ENCODE data around the gene HARBI1.

GRCh38 chr11:46625406-46625805, 8.4 kb upstream of the HARBI1 start:
- no peak for TF ChIP-seq POLR2A (IDR thresholded peaks at IDR 0.05)
- no peak for TF ChIP-seq CTCF (IDR thresholded peaks at IDR 0.05 in 8 of 11, conservative IDR thresholded peaks at IDR 0.05 in 3 of 11)

All from spleen (tissue), 7 donors.